Cardiac fibroblast (primary cell): ENCODE measurements around the gene SRGAP2.
"Not testable (repeated sequence)": the region's sequence is repeated elsewhere in the genome, so short reads cannot be mapped to it uniquely, and the experiment has no call there.

Source experiments
- DNase-seq, 2 donors: peaks; one replicate each; pipeline versions ENCODE4 v3.0.0 to v3.0.0-alpha.2; 2010; ENCODE audit warnings: low read depth in 2 of 2
- H3K4me3 ChIP-seq, 2 donors: replicated peaks in 1 of 2; 1 replicate in 1 of 2; 2 replicates in 1 of 2; pipeline ENCODE4 v1.5.1; 2011; ENCODE audit warnings: low read depth in 2 of 2, low read length in 2 of 2, mild to moderate bottlenecking in 2 of 2, moderate library complexity in 1 of 2

SRGAP2 gene

DNA sequence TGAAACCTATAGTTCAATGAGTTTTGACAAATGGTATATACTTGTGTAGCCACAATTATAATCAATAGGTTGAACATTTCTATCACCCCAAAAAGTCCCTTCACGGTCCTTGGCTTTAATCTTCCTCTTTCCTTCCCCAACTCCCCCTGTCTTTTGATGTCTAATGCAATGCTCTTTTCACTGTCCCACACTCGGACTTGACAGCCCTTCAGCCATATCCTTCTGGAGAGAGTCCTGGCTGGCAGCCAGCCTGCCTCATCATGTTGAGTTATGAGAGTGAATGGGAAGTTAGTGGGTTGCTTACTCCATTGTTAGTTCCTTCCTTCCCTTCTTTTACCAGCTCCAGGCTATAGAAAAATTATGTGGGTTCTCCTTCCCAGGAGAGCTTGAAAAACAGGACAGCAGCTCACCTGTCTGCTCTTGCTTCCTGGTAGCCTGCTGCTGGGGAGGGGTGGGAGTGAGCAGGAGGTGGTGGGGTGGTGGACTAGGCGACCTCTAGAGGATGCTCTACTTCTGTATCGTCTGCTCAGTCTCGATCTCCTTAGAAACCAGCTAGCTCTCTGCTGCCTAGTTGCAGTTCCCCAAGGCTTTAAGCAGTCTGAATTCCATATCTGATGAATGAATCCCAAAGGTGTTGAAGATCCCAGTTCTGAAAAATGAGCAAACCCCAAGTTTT lies 29.8 kb downstream of the SRGAP2 start:
- DNase-seq, result not testable (repeated sequence)

DNA sequence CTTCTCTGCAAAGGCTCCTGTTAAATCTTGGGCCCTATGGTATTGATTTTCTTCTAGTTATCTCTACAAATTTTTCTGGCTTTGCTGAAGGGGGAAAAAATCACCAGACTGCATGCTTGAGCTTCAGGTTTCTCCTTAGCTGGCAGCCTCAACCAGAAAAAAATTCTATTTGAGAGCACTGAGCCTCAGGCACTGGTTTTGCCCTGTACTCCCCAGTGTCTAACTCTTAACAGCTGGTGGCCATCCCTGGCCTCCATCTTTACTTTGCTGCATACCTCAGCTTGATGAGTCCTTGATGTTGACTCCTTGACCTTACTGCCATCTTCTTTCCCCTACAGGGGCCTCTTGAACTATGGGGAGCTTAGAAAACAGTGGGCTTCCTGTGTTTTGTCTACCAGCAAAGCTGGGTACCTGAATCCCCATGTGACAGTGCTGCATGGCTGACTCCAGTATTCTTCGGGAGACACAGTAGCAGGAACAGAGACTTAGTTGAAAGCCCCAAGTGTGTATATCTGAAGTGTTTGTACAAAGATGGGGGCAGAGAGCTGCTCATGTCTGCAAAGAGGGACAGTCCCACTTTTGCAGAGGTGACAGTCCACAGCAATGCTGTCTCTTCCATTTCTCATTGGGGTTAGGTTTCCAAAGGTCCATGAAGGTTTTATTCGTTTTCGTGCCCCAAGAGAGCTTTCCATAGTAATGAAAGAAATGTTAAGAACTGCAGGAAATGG lies 31.0 kb downstream of the SRGAP2 start:
- H3K4me3 ChIP-seq, DNase-seq: not testable (repeated sequence)

More for the DNA sequence above, 29.8 kb downstream of the SRGAP2 start:
- not testable (repeated sequence) for H3K4me3 ChIP-seq

DNA sequence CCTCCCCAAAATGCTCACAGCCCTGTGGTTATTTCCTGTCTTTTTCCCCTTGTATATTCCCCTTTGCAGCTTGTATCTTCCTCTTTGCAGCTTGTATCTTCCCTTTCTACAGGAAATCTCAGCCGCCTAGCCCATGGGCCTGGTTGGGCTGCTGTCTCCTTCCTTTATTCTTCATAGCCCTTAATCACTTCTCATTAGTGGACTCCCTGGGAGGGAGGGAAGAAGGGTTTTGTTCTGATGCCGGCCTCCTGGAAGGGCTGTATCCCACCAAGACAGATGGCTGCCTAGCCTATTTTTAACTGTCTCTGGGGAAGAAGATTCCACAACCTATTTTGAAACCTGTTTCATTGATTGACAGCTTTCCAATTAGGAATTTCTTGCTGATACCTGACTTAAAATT lies 31.8 kb downstream of the SRGAP2 start:
- not testable (repeated sequence) for H3K4me3 ChIP-seq, DNase-seq

DNA sequence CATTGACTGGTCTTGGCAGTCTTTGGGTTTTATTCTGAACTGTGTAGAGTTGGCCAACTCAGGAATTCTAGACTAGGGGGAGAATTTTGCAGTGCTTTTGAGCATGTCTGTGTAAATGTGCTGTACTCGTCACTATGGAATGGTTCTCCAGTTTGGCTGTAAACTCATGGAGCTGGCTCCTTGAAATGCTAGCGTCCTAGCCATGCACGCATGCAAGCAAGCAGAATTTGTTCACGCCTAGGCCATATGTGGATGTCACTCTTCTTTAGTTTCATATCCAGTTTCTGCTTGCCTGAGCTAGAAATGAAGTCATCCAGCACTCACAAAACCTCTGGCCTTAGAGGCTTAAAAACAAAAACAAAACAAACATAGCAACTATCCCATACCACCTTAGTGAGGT lies 36.9 kb downstream of the SRGAP2 start:
- peak in 1 of 2 donors; percentile 0 for DNase-seq
- not testable (repeated sequence) for H3K4me3 ChIP-seq

DNA sequence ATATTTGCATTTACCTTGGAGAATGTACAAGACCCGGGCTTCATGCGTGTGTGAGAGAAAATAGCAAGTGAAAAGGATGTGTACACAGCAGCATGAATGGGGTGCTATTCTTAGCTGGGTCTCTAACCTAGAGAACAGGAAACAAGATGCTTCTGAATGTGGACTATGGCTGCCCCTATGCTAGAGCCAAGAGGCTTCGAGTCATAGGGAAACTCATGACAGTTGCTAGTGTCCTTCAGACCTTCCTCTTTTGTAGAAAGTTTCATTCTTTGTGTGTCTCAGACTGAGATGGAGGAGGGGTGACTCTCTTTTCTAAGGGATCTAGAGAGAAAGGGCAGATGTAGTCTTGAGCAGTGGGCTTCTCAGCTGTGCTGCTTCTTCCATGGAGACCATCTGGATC lies 40.0 kb downstream of the SRGAP2 start:
- DNase-seq, H3K4me3 ChIP-seq: not testable (repeated sequence)

DNA sequence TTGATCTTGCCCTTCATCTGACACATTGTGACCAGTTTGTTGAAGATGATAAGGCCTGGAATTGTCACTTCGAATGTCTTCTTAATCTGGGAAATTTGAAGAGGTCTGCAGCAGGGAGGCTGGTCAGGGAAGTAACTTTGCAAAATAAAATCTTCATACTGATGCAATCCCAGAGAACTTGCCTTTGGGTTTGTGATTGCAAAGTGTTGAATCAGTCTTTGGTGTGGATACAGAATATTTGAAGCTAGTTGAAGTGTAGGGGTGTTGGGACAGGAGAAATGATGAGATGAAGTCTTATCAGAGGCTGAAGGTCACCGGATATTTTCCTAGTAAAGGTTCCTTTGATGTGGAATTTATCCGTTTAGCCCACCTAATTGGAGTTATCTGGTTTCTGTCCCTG lies 42.1 kb downstream of the SRGAP2 start:
- H3K4me3 ChIP-seq, DNase-seq: not testable (repeated sequence)

DNA sequence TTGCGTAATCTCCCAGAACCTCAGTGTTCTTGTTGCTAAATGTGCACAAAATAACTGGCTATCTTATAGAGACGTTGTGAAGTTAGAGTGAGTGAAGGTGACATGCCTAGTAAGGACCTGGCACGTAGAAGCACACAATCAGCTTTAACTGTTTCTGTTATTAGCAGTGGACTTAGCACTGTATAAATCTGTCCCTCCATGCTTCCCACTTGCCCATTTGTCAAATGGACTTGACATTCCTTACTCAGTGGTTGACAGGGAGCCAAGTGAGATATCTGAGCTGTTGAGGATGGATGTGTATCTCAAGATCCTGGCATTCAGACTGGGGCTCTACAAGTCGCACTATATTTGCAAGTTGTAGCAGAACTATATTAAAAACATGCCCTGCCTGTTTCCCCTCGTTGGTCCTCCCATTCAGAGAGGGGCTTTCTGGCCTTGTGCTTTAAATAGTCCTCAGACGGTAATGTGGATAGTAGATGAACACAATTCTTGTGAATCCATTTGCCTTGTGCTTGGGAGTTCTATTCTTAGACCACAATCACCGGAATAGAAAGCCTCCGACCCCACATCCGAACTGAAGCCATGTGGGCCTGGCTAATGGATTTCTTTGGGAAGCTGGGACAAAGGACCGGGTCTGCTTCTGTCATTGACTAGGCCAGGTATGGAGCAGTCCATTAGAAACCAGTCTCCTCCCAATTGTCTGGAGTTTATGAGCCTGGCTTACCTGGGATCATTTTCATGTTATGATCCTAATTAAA lies 43.0 kb downstream of the SRGAP2 start:
- not testable (repeated sequence) for DNase-seq, H3K4me3 ChIP-seq

DNA sequence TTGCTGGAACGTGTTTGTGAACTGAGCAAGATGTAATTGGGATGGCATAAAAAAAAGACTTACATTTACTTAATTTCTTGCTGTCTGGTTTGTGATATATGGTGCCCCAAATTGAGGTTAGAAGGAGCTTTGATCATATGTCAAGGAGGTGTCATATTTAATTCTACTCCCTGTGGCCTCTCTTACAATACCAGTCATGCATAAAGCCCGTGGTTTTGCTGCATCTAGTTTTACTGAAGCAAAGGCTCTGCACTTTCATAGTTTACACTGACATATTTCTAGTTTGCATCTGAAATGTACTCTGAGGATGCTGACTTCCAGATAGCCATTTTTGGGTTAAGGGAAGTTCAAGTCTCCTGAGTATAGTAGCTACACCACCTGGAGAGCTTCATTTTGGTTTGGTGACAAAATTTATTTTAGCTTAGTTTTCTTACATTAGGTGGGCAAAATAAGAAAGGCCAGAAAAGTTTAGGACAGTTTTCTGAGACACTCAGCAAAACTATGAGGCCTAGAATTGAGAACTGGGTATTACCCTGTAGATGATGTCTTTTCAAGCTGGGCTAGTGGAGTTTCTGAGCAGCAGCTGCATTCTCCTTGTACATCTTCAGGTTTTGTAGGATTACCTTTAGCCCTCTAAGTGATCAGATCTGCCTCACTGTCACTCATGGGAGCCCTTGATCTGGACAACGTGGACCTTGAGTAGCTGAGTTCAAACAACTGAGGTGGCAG lies 47.8 kb downstream of the SRGAP2 start:
- not testable (repeated sequence) for DNase-seq, H3K4me3 ChIP-seq

DNA sequence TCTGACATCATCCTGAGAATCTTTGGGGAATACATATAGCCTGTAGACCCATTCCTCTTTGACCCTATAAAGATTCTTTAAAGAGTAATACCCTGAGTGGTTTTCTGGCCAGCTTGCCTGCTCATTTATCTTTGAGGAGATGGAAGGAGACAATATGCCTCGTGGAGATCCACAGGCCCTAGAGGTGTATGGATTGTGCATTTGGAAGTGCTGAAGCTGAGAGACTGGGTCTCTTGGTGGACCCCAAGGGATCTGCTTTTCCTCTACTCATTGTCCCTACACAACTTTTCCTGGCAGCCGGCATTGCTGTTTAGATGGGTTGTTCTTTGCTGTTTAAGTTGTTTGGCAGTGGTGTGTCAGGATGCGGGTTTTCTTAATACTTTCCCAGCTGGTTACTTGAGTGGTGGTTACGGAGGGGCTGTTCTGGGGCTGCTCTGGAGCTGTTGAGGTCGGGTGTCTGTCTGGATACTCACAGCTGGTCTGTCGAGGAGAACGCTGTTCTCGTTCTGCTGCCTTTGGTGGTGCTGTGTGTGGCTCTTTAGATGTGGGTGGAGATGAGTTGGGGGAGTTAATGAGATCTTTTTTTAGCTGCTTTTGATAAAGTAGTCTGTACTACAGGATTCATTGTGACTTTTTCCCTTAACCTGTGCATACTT lies 49.5 kb downstream of the SRGAP2 start:
- H3K4me3 ChIP-seq, result not testable (repeated sequence)
- peak; percentile 5 to 35 for DNase-seq
